ENCODE data around the gene PEX7. TPM values are rescaled to one million over a fixed set of nuclear protein-coding genes. Genes with fewer than 3 reads are reported as not detected.
A peak's percentile ranks its signal among the peaks of the same experiment; 100 is the strongest.
"Not testable (repeated sequence)": the region's sequence is repeated elsewhere in the genome, so short reads cannot be mapped to it uniquely, and the experiment has no call there.

PEX7 gene
- total RNA-seq, 1 donor, result 6.1 TPM

GRCh38 chr6:136784910-136785746 is 37.3 kb upstream of the PEX7 start:
- H3K27me3 ChIP-seq (ENCODE audit: insufficient read depth, low read length), result no peaks in the 10 kb centered on the region
- peak overlapping the region; percentile 60 for H3K4me3 ChIP-seq (ENCODE audit: low read length)

GRCh38 chr6:136786658-136787057 is 35.7 kb upstream of the PEX7 start:
- Histone ChIP-seq H3K4me1 (ENCODE audit: insufficient read depth, low read length) (peaks cover 83% of the 10 kb centered on the region), H3K27me3 (ENCODE audit: insufficient read depth, low read length) (no peaks in the 10 kb centered on the region), H3K4me3 (ENCODE audit: low read length) (no peak overlapping the region), H3K9me3 (ENCODE audit: low read depth, low read length) (no peaks in the 10 kb centered on the region)

More at GRCh38 chr6:136784910-136785746, 37.3 kb upstream of the PEX7 start:
- Histone ChIP-seq H3K4me1 (ENCODE audit: insufficient read depth, low read length) (peaks cover 93% of the 10 kb centered on the region), H3K9me3 (ENCODE audit: low read depth, low read length) (no peaks in the 10 kb centered on the region)

DNA sequence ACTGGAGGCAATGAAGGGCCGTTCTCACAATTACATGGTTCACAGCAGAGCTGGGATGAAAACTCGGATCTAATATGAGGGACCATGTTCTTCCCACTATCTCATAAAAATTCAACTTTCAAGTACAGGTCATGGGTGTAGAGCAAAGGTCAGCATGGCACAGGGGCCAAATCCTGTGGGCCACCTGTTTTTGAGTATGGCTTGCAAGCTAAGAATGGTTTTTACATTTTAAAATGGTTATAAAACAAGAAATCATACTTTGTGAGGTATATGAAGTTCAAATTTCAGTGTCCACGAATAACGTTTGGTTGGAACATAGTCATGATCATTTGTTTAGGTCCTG is 34.7 kb upstream of the PEX7 start:
- no peaks in the 10 kb centered on the region for H3K27me3 ChIP-seq (ENCODE audit: insufficient read depth, low read length)
- H3K4me3 ChIP-seq (ENCODE audit: low read length), result no peak overlapping the region
- H3K9me3 ChIP-seq (ENCODE audit: low read depth, low read length), result no peaks in the 10 kb centered on the region
- H3K4me1 ChIP-seq (ENCODE audit: insufficient read depth, low read length), result peaks cover 75% of the 10 kb centered on the region

- H3K9me3 ChIP-seq (ENCODE audit: low read depth, low read length), result no peaks in the 10 kb centered on the region
- H3K4me1 ChIP-seq (ENCODE audit: insufficient read depth, low read length), result peaks cover 73% of the 10 kb centered on the region
- H3K4me3 ChIP-seq (ENCODE audit: low read length), result no peak overlapping the region
- no peaks in the 10 kb centered on the region for H3K27me3 ChIP-seq (ENCODE audit: insufficient read depth, low read length)
Observed at GRCh38 chr6:136788069-136788902, 34.1 kb upstream of the PEX7 start.

- H3K4me3 ChIP-seq (ENCODE audit: low read length); H3K9me3 ChIP-seq (ENCODE audit: low read depth, low read length); H3K27me3 ChIP-seq (ENCODE audit: insufficient read depth, low read length): not testable (repeated sequence)
- H3K4me1 ChIP-seq (ENCODE audit: insufficient read depth, low read length), result peaks cover 65% of the 10 kb centered on the region
Observed at GRCh38 chr6:136789440-136789839, 33.0 kb upstream of the PEX7 start.

DNA sequence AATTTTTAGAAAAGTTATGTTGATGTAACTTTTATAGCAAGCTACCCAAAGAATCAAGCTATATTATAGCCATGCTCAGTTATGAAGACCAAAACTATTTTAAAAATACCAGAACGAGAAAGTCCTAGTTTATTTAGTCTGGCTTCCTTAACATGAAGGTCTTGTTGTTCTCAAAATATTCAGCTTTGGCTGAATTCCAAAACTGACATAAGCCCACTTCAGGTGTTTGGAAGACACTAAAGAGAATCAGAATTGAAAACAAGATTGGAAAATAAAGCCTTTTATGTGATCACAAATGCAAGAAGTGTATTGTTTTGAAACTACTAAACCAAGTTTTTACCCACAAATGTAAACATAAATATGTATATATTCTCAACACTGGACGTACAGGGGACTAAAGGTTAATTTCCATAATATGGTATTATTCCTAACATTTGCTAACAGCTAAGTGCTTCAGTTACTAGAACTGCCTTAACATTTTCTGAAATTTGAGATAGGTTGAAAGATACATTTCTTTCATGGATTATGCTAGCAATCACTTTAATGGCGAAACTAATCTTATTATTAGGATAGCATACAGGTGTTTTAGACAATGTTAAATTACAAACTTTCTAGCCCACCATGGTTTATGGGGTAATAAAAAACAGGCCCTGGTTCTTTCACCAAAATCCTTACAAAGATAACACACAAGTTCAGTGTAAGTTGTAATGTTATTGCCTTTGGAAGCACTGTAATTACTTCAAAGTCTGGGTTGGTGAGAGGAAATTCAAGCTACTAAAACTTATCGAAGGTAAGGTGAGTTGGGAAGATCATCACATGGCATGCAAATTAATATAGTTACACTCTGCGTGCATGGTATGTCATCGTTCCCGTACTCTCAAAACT is 31.7 kb upstream of the PEX7 start:
- Histone ChIP-seq H3K4me1 (ENCODE audit: insufficient read depth, low read length) (peaks cover 53% of the 10 kb centered on the region), H3K4me3 (ENCODE audit: low read length) (peak overlapping the region; percentile 90), H3K9me3 (ENCODE audit: low read depth, low read length) (no peaks in the 10 kb centered on the region), H3K27me3 (ENCODE audit: insufficient read depth, low read length) (no peaks in the 10 kb centered on the region)

DNA sequence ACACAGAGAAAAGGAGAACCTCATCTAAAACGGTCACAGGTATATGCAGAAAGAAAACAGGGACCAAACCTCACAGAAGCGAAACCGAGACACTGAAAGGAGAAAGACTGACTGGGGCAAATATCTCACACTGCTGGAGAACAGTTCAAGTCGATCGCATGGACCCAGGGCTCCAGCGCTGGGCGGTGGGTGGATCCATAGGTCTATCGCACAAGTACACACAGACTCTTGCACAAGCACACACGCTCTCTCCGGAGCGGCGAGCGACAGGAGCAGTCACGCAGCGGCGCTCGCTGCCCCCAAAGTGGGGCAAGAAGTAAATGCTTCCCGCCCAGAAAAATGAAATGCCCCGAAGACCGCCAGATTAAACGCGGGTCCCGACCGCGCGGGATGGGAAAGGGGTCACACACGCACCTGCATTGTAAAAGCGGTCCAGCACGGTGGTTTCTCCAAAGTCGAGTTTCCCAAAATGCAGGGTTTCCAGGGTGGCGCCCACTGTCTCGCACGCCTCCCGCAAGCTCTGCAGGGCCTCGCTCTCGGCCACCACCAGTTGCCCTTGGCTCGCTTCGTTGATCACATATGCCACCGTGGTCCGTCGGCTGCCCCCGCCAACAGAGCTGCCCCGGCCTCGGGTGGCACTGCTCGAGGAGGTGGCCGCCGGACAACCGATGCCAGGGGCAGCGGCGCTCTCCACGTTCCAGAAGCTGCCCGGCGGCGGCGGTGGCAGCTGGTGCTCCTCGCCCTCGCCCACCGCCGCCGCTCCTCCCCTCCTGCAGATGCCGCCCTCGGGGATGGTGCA is 30.9 kb upstream of the PEX7 start:
- Histone ChIP-seq H3K27me3 (ENCODE audit: insufficient read depth, low read length) (no peaks in the 10 kb centered on the region), H3K4me1 (ENCODE audit: insufficient read depth, low read length) (peaks cover 45% of the 10 kb centered on the region), H3K9me3 (ENCODE audit: low read depth, low read length) (no peaks in the 10 kb centered on the region)

GRCh38 chr6:136792095-136792409 is 30.3 kb upstream of the PEX7 start:
- Histone ChIP-seq H3K4me1 (ENCODE audit: insufficient read depth, low read length) (peaks cover 39% of the 10 kb centered on the region), H3K9me3 (ENCODE audit: low read depth, low read length) (no peaks in the 10 kb centered on the region), H3K4me3 (ENCODE audit: low read length) (peak overlapping the region; percentile 90), H3K27me3 (ENCODE audit: insufficient read depth, low read length) (no peaks in the 10 kb centered on the region)

More for the DNA sequence above, 30.9 kb upstream of the PEX7 start:
- peak overlapping the region; percentile 90 for H3K4me3 ChIP-seq (ENCODE audit: low read length)

- peak within 1 kb of the TSS; percentile 90 for H3K4me3 ChIP-seq (ENCODE audit: low read length)
- H3K4me1 ChIP-seq (ENCODE audit: insufficient read depth, low read length), result peaks cover 33% of the 10 kb centered on the region
- no peaks in the 10 kb centered on the region for H3K27me3 ChIP-seq (ENCODE audit: insufficient read depth, low read length)
- H3K9me3 ChIP-seq (ENCODE audit: low read depth, low read length), result no peaks in the 10 kb centered on the region
Observed at GRCh38 chr6:136792410-136793262, 29.8 kb upstream of the PEX7 start, which contains the start of gene MAP3K5. Gene MAP3K5, minus strand, starts transcription at chr6:136792477. Its CDS starts 320 bp downstream, at chr6:136792157.

DNA sequence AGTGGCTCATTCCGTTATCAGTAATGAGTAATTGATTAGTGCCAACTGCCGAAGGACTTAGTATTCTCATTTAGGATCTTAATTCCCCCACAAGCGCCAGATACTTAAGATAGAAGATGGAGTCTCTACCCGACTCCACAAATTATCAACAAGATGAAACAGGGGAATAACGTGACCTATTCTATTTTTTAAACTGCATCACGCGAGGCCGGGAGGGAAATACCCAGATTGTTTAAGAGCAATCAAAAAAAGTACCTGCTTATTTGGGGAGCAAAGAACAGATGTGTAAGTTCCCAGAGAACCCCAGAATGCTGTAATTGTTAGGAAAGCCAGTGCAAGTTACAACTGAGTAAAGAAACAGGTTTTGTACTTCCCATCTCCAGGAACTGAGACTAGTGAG is 29.0 kb upstream of the PEX7 start:
- peak overlapping the region; percentile 90 for H3K4me3 ChIP-seq (ENCODE audit: low read length)
- no peaks in the 10 kb centered on the region for H3K9me3 ChIP-seq (ENCODE audit: low read depth, low read length)
- H3K27me3 ChIP-seq (ENCODE audit: insufficient read depth, low read length), result no peaks in the 10 kb centered on the region
- H3K4me1 ChIP-seq (ENCODE audit: insufficient read depth, low read length), result peaks cover 26% of the 10 kb centered on the region

GRCh38 chr6:136795386-136795785 is 27.0 kb upstream of the PEX7 start:
- Histone ChIP-seq H3K4me3 (ENCODE audit: low read length) (no peak overlapping the region), H3K27me3 (ENCODE audit: insufficient read depth, low read length) (no peaks in the 10 kb centered on the region), H3K4me1 (ENCODE audit: insufficient read depth, low read length) (peaks cover 8% of the 10 kb centered on the region), H3K9me3 (ENCODE audit: low read depth, low read length) (no peaks in the 10 kb centered on the region)

DNA sequence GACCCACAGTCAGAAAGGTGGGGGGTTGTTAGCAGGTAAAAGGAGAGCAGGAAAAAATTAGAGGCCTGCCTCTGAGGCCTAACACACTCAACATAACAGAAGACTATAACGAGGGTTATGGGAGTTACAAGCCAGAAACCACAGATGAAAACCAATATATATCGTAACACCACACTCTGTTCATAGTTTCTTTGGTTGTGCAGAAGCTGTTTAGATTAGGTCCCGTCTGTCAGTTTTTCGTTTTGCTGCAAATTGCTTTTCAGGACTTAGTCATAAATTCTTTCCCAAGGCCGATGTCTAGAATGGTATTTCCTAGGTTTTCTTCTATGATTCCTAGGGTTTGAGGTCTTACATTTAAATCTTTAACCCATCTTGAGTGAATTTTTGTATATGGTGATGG is 26.4 kb upstream of the PEX7 start:
- H3K9me3 ChIP-seq (ENCODE audit: low read depth, low read length), result no peaks in the 10 kb centered on the region
- H3K4me3 ChIP-seq (ENCODE audit: low read length), result no peak overlapping the region
- H3K27me3 ChIP-seq (ENCODE audit: insufficient read depth, low read length), result peaks cover 3% of the 10 kb centered on the region
- H3K4me1 ChIP-seq (ENCODE audit: insufficient read depth, low read length), result peaks cover 8% of the 10 kb centered on the region

- Histone ChIP-seq H3K4me3 (ENCODE audit: low read length) (no peak overlapping the region), H3K4me1 (ENCODE audit: insufficient read depth, low read length) (peaks cover 6% of the 10 kb centered on the region), H3K27me3 (ENCODE audit: insufficient read depth, low read length) (peaks cover 3% of the 10 kb centered on the region), H3K9me3 (ENCODE audit: low read depth, low read length) (no peaks in the 10 kb centered on the region)
Observed at GRCh38 chr6:136798044-136798443, 24.3 kb upstream of the PEX7 start.

Data from mononuclear cell (primary cell).